RWPE2 (cell line): ENCODE data around the gene TCF7L2.

Source experiments
- ATAC-seq: fragments of 200-7000 bp; cut with Tn5 transposase; 3 replicates; pipeline ENCODE4 v1.9.1; 2021; ENCODE audit warnings: low read depth
- DNase-seq: peaks from one replicate; pipeline ENCODE4 v3.0.0-alpha.2; 2020; ENCODE audit warnings: low spot score
- H3K27ac ChIP-seq: fragments of 450-650 bp; 2 replicates; pipeline ENCODE4 v1.5.1; 2017; ENCODE audit warnings: mild to moderate bottlenecking; ENCODE audit not compliant: poor library complexity, severe bottlenecking
- H3K27me3 ChIP-seq: fragments of 250-450 bp; sonication (Bioruptor Pico); 2 replicates; pipeline ENCODE4 v1.5.1; 2021; ENCODE audit warnings: mild to moderate bottlenecking, moderate library complexity; ENCODE audit not compliant: insufficient read depth, poor library complexity, severe bottlenecking
- H3K36me3 ChIP-seq: fragments of 250-450 bp; sonication (Bioruptor Pico); 2 replicates; pipeline ENCODE4 v1.5.1; 2020; ENCODE audit warnings: low read depth, mild to moderate bottlenecking, moderate library complexity
- H3K4me1 ChIP-seq: fragments of 250-450 bp; sonication (Bioruptor Pico); 2 replicates; pipeline ENCODE4 v1.5.1; 2021; ENCODE audit warnings: mild to moderate bottlenecking, moderate library complexity; ENCODE audit not compliant: insufficient read depth, poor library complexity, severe bottlenecking
- H3K4me3 ChIP-seq: fragments of 250-450 bp; sonication (Bioruptor Pico); 2 replicates; pipeline ENCODE4 v1.5.1; 2021; ENCODE audit warnings: mild to moderate bottlenecking, moderate library complexity; ENCODE audit not compliant: severe bottlenecking
- H3K9me3 ChIP-seq: fragments of 250-450 bp; sonication (Bioruptor Pico); 2 replicates; pipeline ENCODE4 v1.5.1; 2021; ENCODE audit warnings: mild to moderate bottlenecking, moderate library complexity; ENCODE audit not compliant: severe bottlenecking
- CTCF ChIP-seq: fragments of 450-650 bp; IDR thresholded peaks from one replicate; pipeline ENCODE4 v1.5.1; 2017; ENCODE audit warnings: mild to moderate bottlenecking, moderate library complexity; ENCODE audit not compliant: poor library complexity, severe bottlenecking

The TCF7L2 gene

GRCh38 chr10:113004069-113004618 lies 54.1 kb downstream of the TCF7L2 start:
- Histone ChIP-seq H3K36me3 (no peaks in the 10 kb centered on the region), H3K27ac (no peak overlapping the region), H3K9me3 (no peaks in the 10 kb centered on the region), H3K27me3 (no peaks in the 10 kb centered on the region), H3K4me1 (peaks cover 7% of the 10 kb centered on the region), H3K4me3 (no peak overlapping the region)
- no peak for ATAC-seq
- TF ChIP-seq CTCF: no peak
- DNase-seq: no peak

GRCh38 chr10:113005380-113005779 lies 55.3 kb downstream of the TCF7L2 start:
- H3K27me3 ChIP-seq: no peaks in the 10 kb centered on the region
- H3K4me3 ChIP-seq: no peak overlapping the region
- no peak overlapping the region for H3K27ac ChIP-seq
- peaks cover 7% of the 10 kb centered on the region for H3K4me1 ChIP-seq
- no peak for TF ChIP-seq CTCF
- H3K9me3 ChIP-seq: no peaks in the 10 kb centered on the region
- no peaks in the 10 kb centered on the region for H3K36me3 ChIP-seq
- DNase-seq (no peak), ATAC-seq (no peak)

- Histone ChIP-seq H3K36me3 (no peaks in the 10 kb centered on the region), H3K27ac (no peak overlapping the region), H3K4me1 (no peaks in the 10 kb centered on the region), H3K4me3 (no peak overlapping the region), H3K27me3 (no peaks in the 10 kb centered on the region), H3K9me3 (no peaks in the 10 kb centered on the region)
- no peak for DNase-seq
- TF ChIP-seq CTCF: no peak
- ATAC-seq: no peak; the same call in 2 of the 3 replicates
Measured at GRCh38 chr10:113006656-113007342, 56.8 kb downstream of the TCF7L2 start.

- ATAC-seq (no peak), DNase-seq (no peak)
- Histone ChIP-seq H3K4me3 (no peak overlapping the region), H3K4me1 (no peaks in the 10 kb centered on the region), H3K9me3 (no peaks in the 10 kb centered on the region), H3K27me3 (no peaks in the 10 kb centered on the region), H3K36me3 (no peaks in the 10 kb centered on the region), H3K27ac (no peak overlapping the region)
- TF ChIP-seq CTCF: no peak
Measured at GRCh38 chr10:113007343-113007771, 57.3 kb downstream of the TCF7L2 start.

GRCh38 chr10:113007821-113008220 lies 57.8 kb downstream of the TCF7L2 start:
- H3K4me1 ChIP-seq: no peaks in the 10 kb centered on the region
- ATAC-seq (no peak), DNase-seq (no peak)
- no peak overlapping the region for H3K27ac ChIP-seq
- no peaks in the 10 kb centered on the region for H3K9me3 ChIP-seq
- no peaks in the 10 kb centered on the region for H3K36me3 ChIP-seq
- no peak overlapping the region for H3K4me3 ChIP-seq
- H3K27me3 ChIP-seq: no peaks in the 10 kb centered on the region
- no peak for TF ChIP-seq CTCF
